Stimulated activated naive CD8-positive, alpha-beta T cell treated with anti-CD3 and anti-CD28 coated beads, Interleukin-15, Interleukin-2, amounts not matched to agents 100 U/mL and 50 U/mL, for 24 hours (primary cell): ENCODE results near the gene MIEN1.
"Not testable (repeated sequence)": the region's sequence is repeated elsewhere in the genome, so short reads cannot be mapped to it uniquely, and the experiment has no call there.

Experiments
- ATAC-seq: fragments of 150-1000 bp; cut with Tn5 transposase; one replicate; pipeline ENCODE4 v1.10.0; 2021
- DNase-seq: peaks from one replicate; pipeline ENCODE4 v3.0.0; 2021

MIEN1 gene, protein sequence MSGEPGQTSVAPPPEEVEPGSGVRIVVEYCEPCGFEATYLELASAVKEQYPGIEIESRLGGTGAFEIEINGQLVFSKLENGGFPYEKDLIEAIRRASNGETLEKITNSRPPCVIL

DNA sequence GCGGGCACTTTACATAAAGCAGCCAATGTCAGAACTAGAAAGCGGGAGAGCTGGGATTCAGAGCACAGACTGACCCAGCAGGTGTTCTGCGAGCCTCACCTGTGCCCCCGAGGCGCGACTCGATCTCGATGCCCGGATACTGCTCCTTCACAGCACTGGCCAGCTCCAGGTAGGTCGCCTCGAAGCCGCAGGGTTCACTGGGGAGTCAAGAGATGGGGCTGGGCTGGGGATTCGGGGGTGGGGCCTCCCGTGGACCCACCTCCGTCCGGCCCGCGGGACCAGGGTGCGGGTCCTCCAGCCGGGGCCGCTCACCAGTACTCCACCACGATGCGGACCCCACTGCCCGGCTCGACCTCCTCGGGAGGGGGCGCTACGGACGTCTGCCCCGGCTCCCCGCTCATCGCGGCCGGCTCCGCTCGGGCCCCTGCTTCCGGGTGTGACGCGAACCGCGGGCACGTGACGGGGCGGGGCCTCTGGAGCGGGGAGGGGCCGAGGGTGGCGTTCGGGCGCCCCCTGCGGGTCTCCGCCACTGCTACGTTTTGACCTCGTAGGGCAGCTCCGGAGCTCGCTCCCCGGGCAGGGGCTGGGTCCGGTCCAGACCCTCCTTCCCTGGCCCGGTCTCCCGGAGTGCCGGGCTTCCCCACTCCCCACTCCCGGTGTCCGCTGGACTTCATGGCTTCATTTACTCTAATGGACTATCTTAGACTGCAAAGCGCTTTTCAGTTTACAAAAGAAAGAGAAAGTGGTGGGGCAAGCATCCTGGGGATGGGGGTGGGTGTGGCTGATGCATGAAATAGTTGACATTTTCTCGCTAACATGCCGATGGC, at the start of gene MIEN1:
Gene MIEN1 (minus strand): TSS at position 438 of the 827 bp plus-strand sequence. CDS start 37 bp downstream, at position 401.
- ATAC-seq = peak; percentile 94
- DNase-seq = peak; percentile 97

- DNase-seq (no peak), ATAC-seq (peak; percentile 63)
Measured at GRCh38 chr17:39777534-39778365, 47.4 kb upstream of the MIEN1 start.

GRCh38 chr17:39776252-39776651, 45.9 kb upstream of the MIEN1 start:
- ATAC-seq = peak; percentile 25
- DNase-seq = no peak

DNA sequence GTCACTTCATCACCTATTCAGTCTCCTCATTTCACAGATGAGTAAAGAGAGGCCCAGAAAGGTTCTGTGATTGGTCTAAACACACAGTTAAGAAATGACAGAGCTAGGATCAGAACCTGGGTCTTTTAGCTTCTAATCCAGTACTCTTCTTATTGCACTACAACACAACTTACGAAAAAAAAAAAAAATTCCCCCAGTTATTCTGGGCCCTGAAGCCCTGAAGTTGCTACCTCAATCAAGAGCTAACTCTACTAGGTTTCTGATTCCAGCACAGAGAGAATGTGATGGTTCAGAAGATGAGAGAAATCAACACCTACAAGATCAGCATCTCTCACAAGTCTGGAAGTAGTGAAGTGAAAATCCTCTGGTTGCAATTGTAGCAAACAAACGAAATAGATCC, 44.7 kb upstream of the MIEN1 start:
- ATAC-seq (peak; percentile 6), DNase-seq (no peak)

DNA sequence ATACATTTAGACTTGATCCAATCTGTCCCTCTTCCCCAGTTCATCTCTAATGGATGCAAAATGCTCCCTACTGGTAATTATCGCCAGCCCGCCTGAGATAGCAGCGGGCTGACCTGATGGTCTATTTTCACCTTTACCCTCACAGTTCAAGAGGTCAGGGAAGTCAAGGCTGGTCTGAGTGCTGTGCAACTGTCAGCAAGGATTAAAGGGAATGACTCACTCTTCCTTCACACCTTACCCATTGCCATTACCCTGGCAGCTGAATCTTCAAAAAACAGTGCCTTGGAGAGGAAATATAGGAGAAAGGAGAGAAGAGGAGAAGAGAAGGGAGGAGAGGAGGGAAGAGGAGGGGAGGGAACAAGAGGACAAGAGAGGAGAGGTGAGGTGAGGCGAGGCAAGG, 43.7 kb upstream of the MIEN1 start:
- ATAC-seq = no peak
- DNase-seq = no peak

DNA sequence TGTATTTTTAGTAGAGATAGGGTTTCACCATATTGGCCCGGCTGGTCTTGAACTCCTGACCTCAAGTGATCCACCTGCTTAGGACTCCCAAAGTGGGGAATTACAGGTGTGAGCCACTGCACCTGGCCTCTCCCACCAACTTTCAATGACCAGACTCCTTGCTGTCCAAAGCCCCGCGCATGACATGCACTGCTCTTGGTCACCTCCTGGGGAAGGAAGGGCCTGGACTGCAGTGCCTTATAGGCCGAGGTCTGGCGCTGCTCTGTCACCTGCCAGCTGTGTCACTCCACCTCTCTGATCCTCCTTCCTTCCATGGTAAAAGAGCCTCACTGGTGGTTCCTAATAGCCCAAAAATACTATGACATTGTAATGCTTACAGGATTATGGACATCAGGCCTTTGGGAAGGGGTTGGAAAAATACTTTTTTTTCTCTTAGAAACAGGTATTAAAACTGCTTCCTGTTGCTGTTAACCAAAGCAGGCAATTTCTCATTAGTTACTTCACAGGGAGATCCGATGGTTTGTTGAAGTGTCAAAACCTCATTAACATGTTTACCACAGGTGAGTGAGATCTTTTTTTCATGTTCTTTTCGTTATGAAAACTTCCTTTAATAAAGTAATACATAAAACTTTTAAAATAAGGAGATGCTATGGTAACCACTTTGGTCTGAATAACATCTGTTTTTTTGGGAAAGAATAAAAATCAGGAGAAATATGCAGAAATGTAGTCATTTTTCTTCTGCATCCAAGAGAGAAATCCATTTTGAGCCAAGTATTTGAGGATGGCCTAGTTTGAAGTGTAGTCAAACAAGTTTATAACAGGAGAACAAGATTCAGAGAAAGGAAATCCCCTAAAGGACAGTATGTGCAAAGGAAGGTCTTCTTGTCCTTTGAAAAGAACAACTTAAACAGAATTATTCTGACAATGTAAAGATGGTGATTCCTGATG, 42.9 kb upstream of the MIEN1 start:
- DNase-seq (no peak), ATAC-seq (no peak)

DNA sequence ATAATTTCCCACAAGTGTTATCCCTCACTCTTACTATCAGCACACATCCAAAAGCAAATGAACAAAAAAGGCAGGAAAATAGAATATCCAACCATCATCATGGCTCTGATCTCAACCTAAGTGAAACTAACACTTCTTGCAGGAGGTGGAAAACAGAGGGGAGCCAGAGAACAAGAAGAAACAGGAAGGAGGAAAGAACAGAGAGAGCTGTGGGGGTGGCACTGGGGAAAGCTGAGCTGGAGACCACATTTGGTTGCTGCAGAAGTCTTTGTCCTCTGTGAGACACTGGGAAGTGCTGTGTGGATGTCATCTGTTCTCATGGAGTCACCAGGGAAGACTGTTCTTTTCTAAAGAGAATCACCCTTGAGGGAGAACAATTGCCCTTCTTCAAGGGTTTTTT, 42.1 kb upstream of the MIEN1 start:
- no peak for ATAC-seq
- DNase-seq = no peak

- peak; percentile 52 for DNase-seq
- ATAC-seq = peak; percentile 85
Measured at GRCh38 chr17:39769974-39770587, 39.7 kb upstream of the MIEN1 start.

GRCh38 chr17:39767147-39767546, 36.8 kb upstream of the MIEN1 start:
- ATAC-seq = no peak
- peak; percentile 46 for DNase-seq

GRCh38 chr17:39765766-39766165, 35.4 kb upstream of the MIEN1 start:
- DNase-seq = no peak
- no peak for ATAC-seq

DNA sequence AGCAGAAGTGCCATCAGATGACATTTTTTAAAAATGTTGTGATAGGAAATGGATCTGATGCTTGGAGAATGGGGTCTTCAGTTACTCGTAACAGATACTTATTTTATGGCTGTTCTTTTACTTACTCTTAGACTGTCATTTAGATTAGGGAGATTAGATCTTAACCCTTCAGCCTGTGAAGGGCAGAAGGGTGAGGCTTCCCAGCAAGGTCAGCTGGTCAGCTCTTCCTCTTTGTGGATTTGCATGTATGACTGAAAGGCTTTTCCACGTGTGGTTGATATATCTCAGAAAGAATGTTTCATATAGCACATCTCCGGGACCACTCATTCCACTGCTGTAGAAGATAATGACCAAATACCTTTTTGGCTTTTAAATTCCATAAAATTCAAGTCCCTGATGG, 34.8 kb upstream of the MIEN1 start:
- DNase-seq = no peak
- no peak for ATAC-seq

GRCh38 chr17:39764171-39764570, 33.8 kb upstream of the MIEN1 start:
- ATAC-seq, DNase-seq: not testable (repeated sequence)

- ATAC-seq (no peak), DNase-seq (no peak)
Measured at GRCh38 chr17:39763051-39763820, 32.9 kb upstream of the MIEN1 start.

- DNase-seq (peak; percentile 37), ATAC-seq (peak; percentile 50)
Measured at GRCh38 chr17:39761861-39762496, 31.6 kb upstream of the MIEN1 start.

- DNase-seq (peak; percentile 13), ATAC-seq (no peak)
Measured at GRCh38 chr17:39759204-39759603, 28.9 kb upstream of the MIEN1 start.

DNA sequence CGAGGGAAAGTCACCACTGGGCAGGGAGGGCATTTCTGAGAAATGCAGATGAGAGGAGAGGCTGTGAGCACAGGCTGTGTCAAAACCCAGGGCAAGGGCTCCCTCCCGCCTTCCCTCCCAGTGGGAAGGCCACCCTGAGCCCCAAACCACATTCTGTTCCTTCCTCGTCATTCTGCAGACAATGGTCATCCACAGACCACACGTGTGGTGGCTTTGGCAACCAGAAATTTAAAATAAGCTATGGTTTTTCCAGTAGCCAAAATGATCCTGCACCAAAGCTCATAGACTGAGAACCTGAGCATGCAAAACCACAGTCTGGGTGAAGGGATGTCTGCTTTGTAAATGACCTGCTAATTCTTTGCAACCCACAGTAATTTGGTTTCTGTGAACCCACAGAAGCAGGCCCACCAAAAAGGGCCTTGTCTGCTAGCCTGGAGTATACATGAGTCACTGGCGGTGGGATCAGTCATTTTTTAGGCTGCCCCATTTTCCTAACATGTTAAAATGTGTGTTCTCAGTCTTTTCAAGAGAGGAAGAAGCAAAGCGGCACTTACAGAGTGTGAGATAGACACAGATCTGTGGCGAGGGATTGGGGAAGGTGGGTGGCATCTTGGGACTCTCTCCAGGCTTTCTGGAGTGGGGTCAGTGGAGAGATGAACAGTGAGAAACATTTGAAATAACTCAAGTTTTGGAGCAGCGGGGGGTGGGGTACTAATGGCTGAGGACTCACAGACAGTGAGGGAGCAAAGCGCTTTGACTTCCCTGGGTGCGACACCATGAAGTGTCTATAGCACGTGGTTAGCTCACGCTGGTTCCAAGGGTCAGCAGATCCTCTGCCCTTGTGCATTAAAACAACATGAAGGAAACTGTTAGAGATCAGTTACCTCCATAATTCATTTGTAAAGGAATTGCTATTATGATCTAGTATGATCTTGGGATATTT, 27.9 kb upstream of the MIEN1 start:
- DNase-seq = peak; percentile 76

GRCh38 chr17:39757176-39757662, 26.9 kb upstream of the MIEN1 start:
- DNase-seq = peak; percentile 9
- no peak for ATAC-seq

More for the DNA sequence above, 27.9 kb upstream of the MIEN1 start:
- peak; percentile 46 for ATAC-seq

DNA sequence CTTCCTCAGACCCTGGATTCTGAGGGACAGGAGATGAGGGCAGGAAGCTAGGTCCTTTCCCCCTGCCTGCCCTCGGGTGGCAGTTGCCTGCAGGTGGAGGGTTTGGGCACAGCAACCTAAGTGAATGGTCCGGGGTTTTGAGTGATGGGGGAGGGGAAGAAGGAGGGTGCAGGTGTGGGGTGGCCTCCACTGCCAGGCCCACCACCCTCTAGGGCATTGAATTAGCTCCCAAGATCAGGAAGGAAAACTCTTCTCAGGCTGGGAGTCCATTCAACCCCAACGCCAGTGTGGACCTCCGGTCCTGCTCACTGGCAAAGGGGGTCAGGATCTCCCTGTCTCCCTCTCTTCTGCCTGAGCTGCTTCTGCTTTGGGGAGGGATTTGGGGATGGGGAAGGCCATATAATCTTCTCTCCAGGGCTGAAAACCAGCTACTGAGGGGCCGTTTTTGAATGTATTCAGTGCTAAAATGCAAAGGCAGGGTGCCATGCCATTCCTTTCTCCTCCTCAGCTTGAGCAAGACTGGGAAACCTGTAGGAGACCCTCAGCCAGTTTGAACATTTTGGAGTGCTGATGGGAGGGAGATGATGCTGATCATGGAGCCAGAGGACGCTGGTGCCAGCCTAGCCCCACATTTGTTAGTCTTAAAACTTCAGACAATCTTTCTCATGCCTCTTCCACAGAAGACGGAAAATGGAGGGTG, 26.2 kb upstream of the MIEN1 start:
- ATAC-seq = no peak
- no peak for DNase-seq
